OCI-LY7 (cell line): Measurements from ENCODE around the gene ZNF365. TPM values are rescaled to one million over a fixed set of nuclear protein-coding genes. Genes with fewer than 3 reads are reported as not detected.

Experiments
- BruUV-seq: library from RNA; stranded (reverse); fragments of 400-500 nt; replicated peaks from 2 replicates; lab custom pipeline; 2021; lab: Mats Ljungman, UMichigan
- CTCF ChIA-PET: fragments of 300-600 bp; sonication (Branson Sonifier 250); formaldehyde crosslinking; loops from one replicate; lab custom pipeline; 2022; ENCODE audit warnings: antibody characterized with exemption; ENCODE audit not compliant: unreplicated experiment; lab: Charles Lee
- POLR2A ChIA-PET: fragments of 300-600 bp; sonication (Branson Sonifier 250); formaldehyde crosslinking; loops from one replicate; lab custom pipeline; 2022; ENCODE audit warnings: antibody characterized with exemption; lab: Charles Lee
- DNase-seq: peaks from one replicate; pipeline ENCODE4 v3.0.0-alpha.2; 2015; ENCODE audit warnings: low spot score
- H2AFZ ChIP-seq: fragments of 200-600 bp; sonication (generic), shearing (Covaris generic); 2 replicates; pipeline ENCODE4 v1.6.1; 2014; ENCODE audit warnings: mild to moderate bottlenecking, antibody characterized with exemption, low read length, moderate library complexity
- H3K27ac ChIP-seq: fragments of 200-600 bp; sonication (generic); 2 replicates; pipeline ENCODE4 v1.5.1; 2014; ENCODE audit warnings: mixed run types, low read depth, mild to moderate bottlenecking, moderate library complexity, low read length, inconsistent platforms; ENCODE audit not compliant: poor library complexity, severe bottlenecking
- H3K36me3 ChIP-seq: fragments of 200-600 bp; sonication (generic); 2 replicates; pipeline ENCODE4 v1.6.1; 2014; ENCODE audit warnings: mild to moderate bottlenecking, antibody characterized with exemption, low read length, moderate library complexity, mixed read lengths; ENCODE audit not compliant: insufficient read depth
- H3K4me1 ChIP-seq: fragments of 200-600 bp; sonication (generic); 2 replicates; pipeline ENCODE4 v1.5.1; 2014; ENCODE audit warnings: mild to moderate bottlenecking, low read length; ENCODE audit not compliant: insufficient read depth, poor library complexity, severe bottlenecking
- H3K4me2 ChIP-seq: fragments of 200-600 bp; sonication (generic); 2 replicates; pipeline ENCODE4 v1.6.1; 2014; ENCODE audit warnings: mild to moderate bottlenecking, low read length
- H3K4me3 ChIP-seq: fragments of 200-600 bp; sonication (generic); 2 replicates; pipeline ENCODE4 v1.5.1; 2014; ENCODE audit warnings: mild to moderate bottlenecking, low read depth, low read length; ENCODE audit not compliant: poor library complexity, severe bottlenecking
- H3K79me2 ChIP-seq: fragments of 200-600 bp; sonication (generic); 2 replicates; pipeline ENCODE4 v1.6.1; 2016; ENCODE audit warnings: low read depth, mild to moderate bottlenecking, low read length, moderate library complexity, mixed read lengths; ENCODE audit not compliant: insufficient read depth
- H3K9me2 ChIP-seq: fragments of 200-600 bp; sonication (generic); 2 replicates; pipeline ENCODE4 v1.6.1; 2016; ENCODE audit warnings: mild to moderate bottlenecking, low read length, mixed read lengths; ENCODE audit not compliant: insufficient read depth
- H3K9me3 ChIP-seq: fragments of 200-600 bp; sonication (generic); 2 replicates; pipeline ENCODE4 v1.6.1; 2014; ENCODE audit warnings: mild to moderate bottlenecking, mixed run types, low read length, mixed read lengths
- H4K20me1 ChIP-seq: fragments of 200-600 bp; sonication (generic); 2 replicates; pipeline ENCODE4 v1.6.1; 2014; ENCODE audit warnings: mild to moderate bottlenecking, antibody characterized with exemption, low read length, moderate library complexity, mixed read lengths; ENCODE audit not compliant: insufficient read depth
- EZH2phosphoT487 ChIP-seq: fragments of 200-600 bp; sonication (generic); IDR thresholded peaks from 2 replicates; pipeline ENCODE4 v1.6.1; 2018; ENCODE audit warnings: low read depth, borderline replicate concordance, mild to moderate bottlenecking, mixed run types, antibody characterized with exemption, low read length, moderate library complexity, mixed read lengths
- intact Hi-C: fragments of 100-400 bp; cut with micrococcal nuclease; formaldehyde crosslinking; loops from one replicate; pipeline ENCODE4 v1.10.0; 2022; ENCODE audit not compliant: unreplicated experiment
- total RNA-seq, 2 experiments: library from RNA; depleted of rRNA in 1 of 2; stranded (reverse); fragments of >200 nt in 1 of 2; shearing (Covaris generic) in 1 of 2; gene quantifications; 2 replicates each; pipeline ENCODE4 v1.2.3, GENCODE V29; 2014 to 2022
- TF ChIP-seq, protein P1 (sequence below): fragments of 200-600 bp; sonication (generic); conservative IDR thresholded peaks from 2 replicates; pipeline ENCODE4 v1.5.1; 2014; ENCODE audit warnings: mild to moderate bottlenecking, antibody characterized with exemption, low read length, moderate library complexity, mixed read lengths

Gene ZNF365
- total RNA-seq, 2 experiments from 2014 or later = not detected

DNA sequence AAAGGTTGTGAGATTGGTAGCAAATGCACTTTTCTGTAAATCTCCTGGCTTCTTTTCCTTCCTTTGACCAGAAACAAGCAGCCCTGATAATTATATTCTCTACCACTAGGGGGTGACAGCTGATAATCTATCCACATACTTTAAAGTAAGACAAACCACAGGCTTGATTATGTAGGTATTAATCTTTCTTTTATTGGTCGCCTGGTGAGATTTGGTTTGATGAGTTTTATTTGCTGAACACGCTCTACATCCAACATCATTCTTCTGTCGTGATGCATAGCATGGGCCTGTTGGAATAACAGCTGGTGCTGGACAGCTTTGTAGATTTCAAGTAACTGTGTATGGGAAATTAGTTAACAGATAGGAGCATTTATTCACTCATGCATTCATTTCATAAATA, 63.5 kb downstream of the ZNF365 start:
- no TSS peak for BruUV-seq
- intact Hi-C loops = loop anchor here (1.0 to 10.0 kb wide), 6 partner anchors 55 to 717 kb away; partner anchors contain the start of gene EGR2
- DNase-seq = peak; percentile 78

DNA sequence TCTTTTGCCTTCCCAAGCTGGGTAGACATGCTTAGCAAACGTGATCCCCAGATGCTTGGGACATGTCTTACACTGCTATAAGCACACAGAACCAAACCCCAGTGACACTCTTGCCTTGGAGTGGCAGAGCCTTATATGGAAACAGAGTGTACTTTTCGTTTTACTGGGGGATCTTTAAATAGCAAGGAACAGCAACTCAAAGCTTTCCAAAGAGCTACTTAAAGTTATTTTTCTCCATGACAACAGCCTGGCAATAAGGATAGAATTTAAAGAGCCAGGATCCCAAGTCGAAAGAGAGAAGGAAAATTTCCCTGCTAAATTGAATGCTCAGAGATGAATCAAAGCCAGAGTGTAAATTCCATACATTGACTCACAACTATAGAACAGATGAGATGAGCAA, 67.8 kb downstream of the ZNF365 start:
- no peaks in the 10 kb centered on the region for H4K20me1 ChIP-seq
- no peaks in the 10 kb centered on the region for H3K9me3 ChIP-seq
- H3K4me2 ChIP-seq = no peak overlapping the region
- no peaks in the 10 kb centered on the region for H3K4me1 ChIP-seq
- no peak for DNase-seq
- POLR2A ChIA-PET = interaction anchor here (2.6 kb wide), 1 partner anchor 9 kb away, joined by 16 read pairs; no protein-coding TSS in a partner anchor
- no peaks in the 10 kb centered on the region for H3K9me2 ChIP-seq
- H3K79me2 ChIP-seq = no peaks in the 10 kb centered on the region
- no peaks in the 10 kb centered on the region; the same call in 1 of the 2 replicates for H3K36me3 ChIP-seq
- H3K4me3 ChIP-seq = no peak overlapping the region
- no peak overlapping the region for H3K27ac ChIP-seq
- intact Hi-C loops = no loop called here
- CTCF ChIA-PET = no interaction called here
- TF ChIP-seq EZH2phosphoT487 = no peak
- TF ChIP-seq, protein P1, sequence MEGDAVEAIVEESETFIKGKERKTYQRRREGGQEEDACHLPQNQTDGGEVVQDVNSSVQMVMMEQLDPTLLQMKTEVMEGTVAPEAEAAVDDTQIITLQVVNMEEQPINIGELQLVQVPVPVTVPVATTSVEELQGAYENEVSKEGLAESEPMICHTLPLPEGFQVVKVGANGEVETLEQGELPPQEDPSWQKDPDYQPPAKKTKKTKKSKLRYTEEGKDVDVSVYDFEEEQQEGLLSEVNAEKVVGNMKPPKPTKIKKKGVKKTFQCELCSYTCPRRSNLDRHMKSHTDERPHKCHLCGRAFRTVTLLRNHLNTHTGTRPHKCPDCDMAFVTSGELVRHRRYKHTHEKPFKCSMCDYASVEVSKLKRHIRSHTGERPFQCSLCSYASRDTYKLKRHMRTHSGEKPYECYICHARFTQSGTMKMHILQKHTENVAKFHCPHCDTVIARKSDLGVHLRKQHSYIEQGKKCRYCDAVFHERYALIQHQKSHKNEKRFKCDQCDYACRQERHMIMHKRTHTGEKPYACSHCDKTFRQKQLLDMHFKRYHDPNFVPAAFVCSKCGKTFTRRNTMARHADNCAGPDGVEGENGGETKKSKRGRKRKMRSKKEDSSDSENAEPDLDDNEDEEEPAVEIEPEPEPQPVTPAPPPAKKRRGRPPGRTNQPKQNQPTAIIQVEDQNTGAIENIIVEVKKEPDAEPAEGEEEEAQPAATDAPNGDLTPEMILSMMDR = no peak
- BruUV-seq = no TSS peak
- H2AFZ ChIP-seq = no peak overlapping the region

More for the DNA sequence above, 63.5 kb downstream of the ZNF365 start:
- Histone ChIP-seq H3K4me2 (no peak overlapping the region), H3K79me2 (no peaks in the 10 kb centered on the region), H2AFZ (no peak overlapping the region), H3K36me3 (no peaks in the 10 kb centered on the region), H3K9me2 (no peaks in the 10 kb centered on the region), H3K9me3 (no peaks in the 10 kb centered on the region), H4K20me1 (no peaks in the 10 kb centered on the region), H3K4me1 (no peaks in the 10 kb centered on the region), H3K4me3 (no peak overlapping the region), H3K27ac (no peak overlapping the region)
- ChIA-PET CTCF (no interaction called here), POLR2A (interaction anchor here (0.7 to 1.8 kb wide), 5 partner anchors 10 to 130 kb away, joined by 3 to 5 read pairs (median 3); no protein-coding TSS in a partner anchor)
- TF ChIP-seq, protein P1 = peak; percentile 97
- no peak for TF ChIP-seq EZH2phosphoT487

DNA sequence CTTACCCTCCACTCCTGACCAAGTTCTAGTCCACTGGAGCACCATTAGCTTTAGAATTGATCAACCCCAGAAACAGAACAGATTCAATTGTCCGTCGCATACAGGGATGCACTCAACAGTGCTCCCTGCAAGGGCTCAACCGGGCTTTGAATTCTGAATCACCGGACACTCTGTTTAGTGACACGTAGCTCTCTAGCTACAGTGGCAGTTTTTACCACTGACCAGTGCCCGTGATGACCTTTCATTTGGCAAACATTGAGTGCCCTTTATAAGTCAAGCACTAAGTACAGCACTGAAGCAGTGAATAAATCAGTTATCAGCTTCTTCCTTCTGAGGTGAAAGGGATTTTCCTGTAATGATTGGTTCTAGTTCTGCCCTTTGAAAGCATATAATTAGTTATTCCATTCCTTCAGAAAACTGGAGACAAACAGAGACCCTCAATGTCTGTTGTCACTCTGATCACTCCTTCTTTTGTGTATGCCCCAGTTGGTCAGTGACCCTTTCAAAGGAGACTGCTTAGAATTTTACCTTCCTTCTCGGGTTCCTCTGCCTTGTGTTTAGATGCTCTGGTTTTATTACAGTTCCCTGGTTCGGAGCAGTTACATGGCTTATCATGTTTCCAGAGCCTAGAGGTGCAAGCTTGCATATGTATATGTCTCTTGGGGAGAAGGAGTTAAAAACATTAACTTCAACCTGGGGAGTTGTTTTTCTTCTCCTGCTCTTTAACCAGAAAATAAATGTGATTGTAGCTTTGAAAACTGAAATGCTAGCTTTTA, 68.9 kb downstream of the ZNF365 start:
- Histone ChIP-seq H3K27ac (no peak overlapping the region), H3K4me3 (no peak overlapping the region), H3K4me2 (no peak overlapping the region), H4K20me1 (no peaks in the 10 kb centered on the region), H2AFZ (no peak overlapping the region), H3K79me2 (no peaks in the 10 kb centered on the region), H3K9me2 (no peaks in the 10 kb centered on the region), H3K36me3 (no peaks in the 10 kb centered on the region; the same call in 1 of the 2 replicates), H3K9me3 (no peaks in the 10 kb centered on the region), H3K4me1 (no peaks in the 10 kb centered on the region)
- BruUV-seq = no TSS peak
- intact Hi-C loops = no loop called here
- ChIA-PET CTCF (interaction anchor here (0.6 kb wide), 1 partner anchor 114 kb away, joined by 4 read pairs; no protein-coding TSS in a partner anchor), POLR2A (interaction anchor here (0.8 to 2.6 kb wide), 3 partner anchors 8 to 143 kb away, joined by 3 to 16 read pairs (median 5); no protein-coding TSS in a partner anchor)
- TF ChIP-seq EZH2phosphoT487 = no peak
- TF ChIP-seq, protein P1 = no peak
- no peak for DNase-seq
